ENCODE results near the gene GPR160.
A peak's percentile ranks its signal among the peaks of the same experiment; 100 is the strongest.

DNA sequence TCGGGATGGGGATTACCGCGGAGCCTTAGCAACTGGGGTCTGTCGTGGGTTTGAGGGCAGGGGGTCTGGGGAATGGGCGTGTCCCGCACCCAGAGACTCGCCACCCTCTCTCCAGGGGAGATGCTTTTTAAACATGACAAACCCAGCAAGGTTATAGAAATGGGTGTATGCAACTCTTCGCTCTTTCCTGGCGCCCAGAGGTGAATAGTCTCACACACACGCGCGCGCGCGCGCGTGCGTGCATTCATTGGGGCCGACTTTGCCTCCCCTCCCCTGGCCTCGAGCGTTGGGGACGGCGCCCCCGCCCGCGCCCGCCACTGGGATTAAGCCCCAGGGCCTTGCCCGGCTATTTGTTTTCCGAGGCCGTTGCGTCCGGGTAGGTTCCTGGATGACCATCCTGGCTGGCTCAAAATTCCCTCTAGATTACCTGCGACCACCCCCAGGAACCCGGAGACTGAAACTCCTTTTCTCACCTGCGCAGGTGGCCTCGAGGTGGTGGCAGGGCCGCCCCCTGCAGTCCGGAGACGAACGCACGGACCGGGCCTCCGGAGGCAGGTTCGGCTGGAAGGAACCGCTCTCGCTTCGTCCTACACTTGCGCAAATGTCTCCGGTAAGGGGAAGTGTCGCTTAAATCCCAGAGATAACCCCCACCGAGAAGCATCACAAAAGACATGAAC lies 777 bp downstream of the GPR160 start:
- TF ChIP-seq, protein P1, sequence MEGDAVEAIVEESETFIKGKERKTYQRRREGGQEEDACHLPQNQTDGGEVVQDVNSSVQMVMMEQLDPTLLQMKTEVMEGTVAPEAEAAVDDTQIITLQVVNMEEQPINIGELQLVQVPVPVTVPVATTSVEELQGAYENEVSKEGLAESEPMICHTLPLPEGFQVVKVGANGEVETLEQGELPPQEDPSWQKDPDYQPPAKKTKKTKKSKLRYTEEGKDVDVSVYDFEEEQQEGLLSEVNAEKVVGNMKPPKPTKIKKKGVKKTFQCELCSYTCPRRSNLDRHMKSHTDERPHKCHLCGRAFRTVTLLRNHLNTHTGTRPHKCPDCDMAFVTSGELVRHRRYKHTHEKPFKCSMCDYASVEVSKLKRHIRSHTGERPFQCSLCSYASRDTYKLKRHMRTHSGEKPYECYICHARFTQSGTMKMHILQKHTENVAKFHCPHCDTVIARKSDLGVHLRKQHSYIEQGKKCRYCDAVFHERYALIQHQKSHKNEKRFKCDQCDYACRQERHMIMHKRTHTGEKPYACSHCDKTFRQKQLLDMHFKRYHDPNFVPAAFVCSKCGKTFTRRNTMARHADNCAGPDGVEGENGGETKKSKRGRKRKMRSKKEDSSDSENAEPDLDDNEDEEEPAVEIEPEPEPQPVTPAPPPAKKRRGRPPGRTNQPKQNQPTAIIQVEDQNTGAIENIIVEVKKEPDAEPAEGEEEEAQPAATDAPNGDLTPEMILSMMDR (IDR thresholded peaks at IDR 0.05), result peak in 3 of 4 experiments; percentile 11 to 37 (median 32)
- no peak for TF ChIP-seq POLR2AphosphoS5 (IDR thresholded peaks at IDR 0.05)
